BJ (cell line): ENCODE results near the gene PPIF. TPM values are rescaled to one million over a fixed set of nuclear protein-coding genes. Genes with fewer than 3 reads are reported as not detected.

Experiments
- CTCF ChIA-PET: fragments of 350-600 bp; formaldehyde crosslinking; extraction: SDS; loops from one replicate; lab custom pipeline; 2021; ENCODE audit warnings: antibody characterized with exemption, inconsistent platforms; lab: Yijun Ruan, JAX
- POLR2A ChIA-PET: fragments of 300-600 bp; sonication (Branson Sonifier 250); formaldehyde crosslinking; extraction: SDS; loops from one replicate; lab custom pipeline; 2021; ENCODE audit warnings: antibody characterized with exemption; lab: Charles Lee
- DNase-seq: peaks from one replicate; pipeline ENCODE4 v3.0.0-alpha.2; 2011; ENCODE audit warnings: low read depth
- H3K27me3 ChIP-seq: 2 replicates; pipeline ENCODE4 v1.6.0; 2011; ENCODE audit warnings: low read length; ENCODE audit not compliant: control insufficient read depth, insufficient read depth
- H3K36me3 ChIP-seq: 2 replicates; pipeline ENCODE4 v1.5.1; 2011; ENCODE audit warnings: low read length; ENCODE audit not compliant: control insufficient read depth, insufficient read depth
- H3K4me3 ChIP-seq: 2 replicates; pipeline ENCODE4 v1.5.1; 2011; ENCODE audit warnings: low read depth, mild to moderate bottlenecking, control low read depth, low read length
- CTCF ChIP-seq: IDR thresholded peaks from 2 replicates; pipeline ENCODE4 v1.5.1; 2011; ENCODE audit warnings: low read depth, mild to moderate bottlenecking, control low read depth, inconsistent platforms, low read length, moderate library complexity; ENCODE audit not compliant: insufficient read depth
- polyA plus RNA-seq: library from polyadenylated mRNA; depleted of rRNA; stranded (reverse); fragments of >200 nt; gene quantifications from 2 replicates; pipeline ENCODE4 v1.2.3, GENCODE V29; 2011

The PPIF gene
- polyA plus RNA-seq, 1 experiment, result 73.9 TPM

- TF ChIP-seq CTCF, result no peak
- H3K36me3 ChIP-seq, result peaks cover 81% of the 10 kb centered on the region
- ChIA-PET POLR2A (no interaction called here), CTCF (interaction anchor here (1.2 to 1.3 kb wide), 2 partner anchors 12 to 14 kb away, joined by 3 to 4 read pairs; no protein-coding TSS in a partner anchor)
- no peak overlapping the region for H3K4me3 ChIP-seq
- DNase-seq, result no peak
- H3K27me3 ChIP-seq, result no peaks in the 10 kb centered on the region
Observed at GRCh38 chr10:79305988-79306387, 41.3 kb upstream of the PPIF start.

- Histone ChIP-seq H3K27me3 (no peaks in the 10 kb centered on the region), H3K36me3 (peaks cover 77% of the 10 kb centered on the region), H3K4me3 (no peak overlapping the region)
- no peak for TF ChIP-seq CTCF
- ChIA-PET CTCF (interaction anchor here (1.2 kb wide), 1 partner anchor 14 kb away, joined by 3 read pairs; no protein-coding TSS in a partner anchor), POLR2A (no interaction called here)
- DNase-seq, result no peak
Observed at GRCh38 chr10:79306644-79307220, 40.5 kb upstream of the PPIF start.

- H3K36me3 ChIP-seq, result peaks cover 76% of the 10 kb centered on the region
- no peak overlapping the region for H3K4me3 ChIP-seq
- no peak for TF ChIP-seq CTCF
- H3K27me3 ChIP-seq, result no peaks in the 10 kb centered on the region
- ChIA-PET POLR2A (no interaction called here), CTCF (no interaction called here)
- no peak for DNase-seq
Observed at GRCh38 chr10:79308016-79308415, 39.3 kb upstream of the PPIF start.

- Histone ChIP-seq H3K36me3 (peaks cover 72% of the 10 kb centered on the region), H3K27me3 (no peaks in the 10 kb centered on the region), H3K4me3 (no peak overlapping the region)
- DNase-seq, result no peak
- ChIA-PET POLR2A (no interaction called here), CTCF (no interaction called here)
- no peak for TF ChIP-seq CTCF
Observed at GRCh38 chr10:79308969-79309665, 38.2 kb upstream of the PPIF start.

GRCh38 chr10:79310200-79310865, 36.9 kb upstream of the PPIF start:
- no peak overlapping the region for H3K4me3 ChIP-seq
- peaks cover 63% of the 10 kb centered on the region for H3K36me3 ChIP-seq
- ChIA-PET CTCF (interaction anchor here (1.6 kb wide), 1 partner anchor 10 kb away, joined by 3 read pairs; no protein-coding TSS in a partner anchor), POLR2A (no interaction called here)
- no peak for DNase-seq
- H3K27me3 ChIP-seq, result no peaks in the 10 kb centered on the region
- TF ChIP-seq CTCF, result no peak
